H1 (cell line): ENCODE data around the gene SPSB1. TPM values are rescaled to one million over a fixed set of nuclear protein-coding genes. Genes with fewer than 3 reads are reported as not detected.
"Not testable (repeated sequence)": the region's sequence is repeated elsewhere in the genome, so short reads cannot be mapped to it uniquely, and the experiment has no call there.

Experiments
- CTCF ChIA-PET: fragments of 300-600 bp; sonication (Branson Sonifier 250); formaldehyde crosslinking; loops from one replicate; lab custom pipeline; 2021; ENCODE audit not compliant: partially characterized antibody; lab: Charles Lee
- POLR2A ChIA-PET: fragments of 300-600 bp; sonication (Branson Sonifier 250); formaldehyde crosslinking; loops from one replicate; lab custom pipeline; 2021; ENCODE audit warnings: inconsistent platforms; ENCODE audit not compliant: partially characterized antibody; lab: Charles Lee
- DNase-seq, 2 experiments: peaks; one replicate each; pipeline versions ENCODE4 v3.0.0 to v3.0.0-alpha.2; 2010 to 2022; ENCODE audit warnings: low spot score in 2 of 2, low read depth in 1 of 2, mixed read lengths in 1 of 2
- FAIRE-seq: peaks from 2 replicates; lab custom pipeline; 2011; peaks lifted over from hg19 to GRCh38; lab: Jason Lieb, UNC
- H2AFZ ChIP-seq: 2 replicates; pipeline ENCODE4 v1.8.1; 2012; ENCODE audit warnings: low read length, inconsistent platforms
- H2AK5ac ChIP-seq: 2 replicates; pipeline ENCODE4 v1.6.1; 2013; ENCODE audit warnings: low read depth, low read length
- H2BK120ac ChIP-seq: replicated peaks from 2 replicates; pipeline ENCODE3; 2013; ENCODE audit warnings: low read depth, low read length, inconsistent platforms
- H2BK12ac ChIP-seq: 2 replicates; pipeline ENCODE4 v1.6.1; 2013; ENCODE audit warnings: low read depth, low read length
- H2BK15ac ChIP-seq: 2 replicates; pipeline ENCODE4 v1.6.1; 2013; ENCODE audit warnings: low read length
- H2BK20ac ChIP-seq: 2 replicates; pipeline ENCODE4 v1.6.1; 2013; ENCODE audit warnings: low read length
- H2BK5ac ChIP-seq: 2 replicates; pipeline ENCODE4 v1.6.1; 2013; ENCODE audit warnings: low read depth, low read length
- H3K14ac ChIP-seq: 2 replicates; pipeline ENCODE4 v1.6.1; 2013; ENCODE audit warnings: inconsistent platforms; ENCODE audit not compliant: insufficient read length
- H3K18ac ChIP-seq: 2 replicates; pipeline ENCODE4 v1.6.1; 2013; ENCODE audit warnings: low read length; ENCODE audit errors: extremely low read depth
- H3K23ac ChIP-seq: 2 replicates; pipeline ENCODE4 v1.6.1; 2013; ENCODE audit warnings: inconsistent platforms; ENCODE audit not compliant: insufficient read length
- H3K23me2 ChIP-seq: 2 replicates; pipeline ENCODE4 v1.6.1; 2013; ENCODE audit warnings: low read depth, low read length
- H3K27ac ChIP-seq: 2 replicates; pipeline ENCODE4 v1.6.1; 2011; ENCODE audit warnings: low read depth, low read length, inconsistent platforms
- H3K27me3 ChIP-seq, 4 experiments: replicated peaks in 1 of 4; 1 replicate in 1 of 4; 2 replicates in 3 of 4; pipeline versions ENCODE4 v1.6.1 to v1.8.1; 2011 to 2013; ENCODE audit warnings: low read length in 3 of 4, mild to moderate bottlenecking in 3 of 4, inconsistent platforms in 2 of 4, mixed read lengths in 2 of 4, moderate library complexity in 1 of 4; ENCODE audit not compliant: control insufficient read depth in 3 of 4, insufficient read depth in 3 of 4; ENCODE audit errors: extremely low read depth in 1 of 4
- H3K36me3 ChIP-seq, 4 experiments: 2 replicates each; pipeline versions ENCODE4 v1.6.1 to v1.8.1; 2011 to 2013; ENCODE audit warnings: mild to moderate bottlenecking in 4 of 4, low read length in 3 of 4, moderate library complexity in 2 of 4, control low read depth in 1 of 4, inconsistent platforms in 1 of 4; ENCODE audit not compliant: insufficient read depth in 4 of 4, control insufficient read depth in 2 of 4
- H3K4ac ChIP-seq: replicated peaks from 2 replicates; pipeline ENCODE3; 2013; ENCODE audit warnings: low read length, low read depth, mixed read lengths, inconsistent platforms; ENCODE audit not compliant: insufficient read length
- H3K4me1 ChIP-seq, 4 experiments: replicated peaks in 1 of 4; 1 replicate in 1 of 4; 2 replicates in 3 of 4; pipeline versions ENCODE4 v1.6.1 to v1.8.1; 2011 to 2013; ENCODE audit warnings: low read length in 3 of 4, inconsistent platforms in 2 of 4, mixed read lengths in 1 of 4; ENCODE audit not compliant: insufficient read depth in 4 of 4, control insufficient read depth in 3 of 4
- H3K4me2 ChIP-seq, 2 experiments: 2 replicates each; pipeline versions ENCODE4 v1.6.1 to v1.8.1; 2011 to 2013; ENCODE audit warnings: low read depth in 2 of 2, low read length in 2 of 2, control low read depth in 1 of 2, inconsistent platforms in 1 of 2, mild to moderate bottlenecking in 1 of 2; ENCODE audit not compliant: insufficient read depth in 1 of 2
- H3K4me3 ChIP-seq, 4 experiments: fragments of 200-600, 300-600 bp in 1 of 4; sonication (generic), shearing (Covaris generic), sonication (Bioruptor Twin) in 1 of 4; 2 replicates each; pipeline versions ENCODE4 v1.5.1 to v1.8.1; 2011 to 2016; ENCODE audit warnings: low read length in 4 of 4, low read depth in 3 of 4, control low read depth in 2 of 4, inconsistent platforms in 2 of 4, mild to moderate bottlenecking in 2 of 4, mixed read lengths in 1 of 4, moderate library complexity in 1 of 4; ENCODE audit not compliant: insufficient read depth in 2 of 4; ENCODE audit errors: extremely low read depth in 1 of 4
- H3K56ac ChIP-seq: replicated peaks from 2 replicates; pipeline ENCODE3; 2013; ENCODE audit warnings: low read depth, mild to moderate bottlenecking, mixed read lengths, low read length, inconsistent platforms; ENCODE audit not compliant: insufficient read length
- H3K79me1 ChIP-seq: 2 replicates; pipeline ENCODE4 v1.6.1; 2013; ENCODE audit warnings: low read depth, low read length, control low read depth
- H3K79me2 ChIP-seq, 2 experiments: 2 replicates each; pipeline versions ENCODE4 v1.6.1 to v1.8.1; 2012 to 2013; ENCODE audit warnings: low read length in 2 of 2, mild to moderate bottlenecking in 2 of 2, inconsistent platforms in 1 of 2; ENCODE audit not compliant: insufficient read depth in 2 of 2, control insufficient read depth in 1 of 2
- H3K9ac ChIP-seq, 4 experiments: replicated peaks in 1 of 4; 1 replicate in 1 of 4; 2 replicates in 3 of 4; pipeline versions ENCODE4 v1.6.1 to v1.8.1; 2011 to 2013; ENCODE audit warnings: low read depth in 3 of 4, low read length in 3 of 4, control low read depth in 2 of 4, mild to moderate bottlenecking in 2 of 4, moderate library complexity in 2 of 4, inconsistent platforms in 1 of 4; ENCODE audit errors: extremely low read depth in 1 of 4
- H3K9me3 ChIP-seq, 2 experiments: 2 replicates each; pipeline versions ENCODE4 v1.6.1 to v1.8.1; 2012 to 2013; ENCODE audit warnings: mild to moderate bottlenecking in 2 of 2, moderate library complexity in 2 of 2, control low read depth in 1 of 2, inconsistent platforms in 1 of 2, low read depth in 1 of 2, low read length in 1 of 2, mixed read lengths in 1 of 2; ENCODE audit not compliant: insufficient read depth in 2 of 2
- H4K20me1 ChIP-seq, 2 experiments: replicated peaks in 1 of 2; 2 replicates each; pipeline versions ENCODE3 to v1.8.1; 2011 to 2013; ENCODE audit warnings: inconsistent platforms in 2 of 2, low read length in 2 of 2, mild to moderate bottlenecking in 1 of 2; ENCODE audit not compliant: insufficient read depth in 2 of 2, control insufficient read depth in 1 of 2
- H4K5ac ChIP-seq: 2 replicates; pipeline ENCODE4 v1.6.1; 2013; ENCODE audit warnings: low read length, low read depth, mixed read lengths, inconsistent platforms; ENCODE audit not compliant: insufficient read length
- H4K8ac ChIP-seq: 2 replicates; pipeline ENCODE4 v1.8.0; 2013; ENCODE audit warnings: mild to moderate bottlenecking, moderate library complexity, low read length, inconsistent platforms; ENCODE audit not compliant: insufficient read depth; ENCODE audit errors: extremely low read depth
- H4K91ac ChIP-seq: replicated peaks from 2 replicates; pipeline ENCODE3; 2013; ENCODE audit warnings: low read length, mixed read lengths, inconsistent platforms; ENCODE audit not compliant: insufficient read length
- TCF12 ChIP-seq: IDR thresholded peaks from 2 replicates; pipeline ENCODE4 v1.6.1; 2011; ENCODE audit warnings: low read depth, mild to moderate bottlenecking, low read length
- WGBS, 2 experiments: shearing (Covaris generic) in 1 of 2; methylation state at CpG; one replicate each; pipeline versions ENCODE4 v1.1.6 to v1.1.7; 2013 to 2015; ENCODE audit warnings: low lambda C conversion rate in 2 of 2, mixed read lengths in 2 of 2, inconsistent platforms in 1 of 2, low coverage in 1 of 2, missing lambda C conversion rate in 1 of 2; ENCODE audit not compliant: insufficient replicate concordance in 2 of 2, insufficient coverage in 1 of 2, insufficient read length in 1 of 2; ENCODE audit errors: extremely low coverage in 1 of 2, missing lambda C conversion rate in 1 of 2; 5-methylcytosine and 5-hydroxymethylcytosine counted together
- polyA plus RNA-seq, 7 experiments: library from polyadenylated mRNA; depleted of rRNA in 3 of 7; stranded (reverse) in 5 of 7; unstranded in 2 of 7; fragments of >200 nt in 5 of 7; fragments of 200-250 nt in 2 of 7; gene quantifications; 1 replicate in 5 of 7; 2 replicates in 1 of 7; 4 replicates in 1 of 7; pipeline versions ENCODE4 v1.2.1 to v1.2.3, GENCODE V29; 2011 to 2013; ENCODE audit warnings: missing spikeins in 2 of 7, mixed read lengths in 2 of 7
- total RNA-seq: library from RNA; stranded (reverse); fragmentation: NEBNext Ultra II Directional; extraction: Animal tissue kit (Norgen Biotek cat#: 25700); gene quantifications from 2 replicates; pipeline ENCODE4 v1.2.1, GENCODE V29; 2021
- TF ChIP-seq, protein P1 (sequence below), 3 experiments: IDR thresholded peaks; 1 replicate in 2 of 3; 2 replicates in 1 of 3; pipeline versions ENCODE4 v1.5.1 to v1.6.1; 2011; ENCODE audit warnings: low read length in 3 of 3, mild to moderate bottlenecking in 3 of 3, inconsistent platforms in 2 of 3, low read depth in 1 of 3, moderate library complexity in 1 of 3; ENCODE audit not compliant: insufficient read depth in 1 of 3; ENCODE audit errors: control extremely low read depth in 1 of 3

Gene SPSB1
- total and polyA plus RNA-seq, 2 of the 8 experiments (the other 6 are each of a cell fraction or from before 2014, with no cell fraction given) = 5.3 to 6.4 TPM

DNA sequence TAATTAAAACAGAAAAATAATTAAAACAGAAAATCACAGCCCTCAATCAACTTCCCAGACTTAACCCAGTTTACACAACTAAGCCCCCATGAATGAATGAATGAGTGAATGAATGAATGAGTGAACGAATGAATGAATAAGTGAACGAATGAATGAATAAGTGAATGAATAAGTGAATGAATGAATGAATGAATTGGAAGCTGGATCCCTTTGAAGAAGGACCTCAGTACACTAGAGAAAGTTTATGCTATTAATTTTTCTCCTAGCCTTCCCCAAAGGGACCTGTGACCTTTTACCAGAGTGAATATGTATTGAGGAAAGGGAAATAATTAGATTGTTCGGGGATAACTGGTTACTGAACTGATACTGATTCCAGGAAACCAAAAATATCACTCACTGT, 5.6 kb downstream of the SPSB1 start (continued):
- TF ChIP-seq, protein P1, sequence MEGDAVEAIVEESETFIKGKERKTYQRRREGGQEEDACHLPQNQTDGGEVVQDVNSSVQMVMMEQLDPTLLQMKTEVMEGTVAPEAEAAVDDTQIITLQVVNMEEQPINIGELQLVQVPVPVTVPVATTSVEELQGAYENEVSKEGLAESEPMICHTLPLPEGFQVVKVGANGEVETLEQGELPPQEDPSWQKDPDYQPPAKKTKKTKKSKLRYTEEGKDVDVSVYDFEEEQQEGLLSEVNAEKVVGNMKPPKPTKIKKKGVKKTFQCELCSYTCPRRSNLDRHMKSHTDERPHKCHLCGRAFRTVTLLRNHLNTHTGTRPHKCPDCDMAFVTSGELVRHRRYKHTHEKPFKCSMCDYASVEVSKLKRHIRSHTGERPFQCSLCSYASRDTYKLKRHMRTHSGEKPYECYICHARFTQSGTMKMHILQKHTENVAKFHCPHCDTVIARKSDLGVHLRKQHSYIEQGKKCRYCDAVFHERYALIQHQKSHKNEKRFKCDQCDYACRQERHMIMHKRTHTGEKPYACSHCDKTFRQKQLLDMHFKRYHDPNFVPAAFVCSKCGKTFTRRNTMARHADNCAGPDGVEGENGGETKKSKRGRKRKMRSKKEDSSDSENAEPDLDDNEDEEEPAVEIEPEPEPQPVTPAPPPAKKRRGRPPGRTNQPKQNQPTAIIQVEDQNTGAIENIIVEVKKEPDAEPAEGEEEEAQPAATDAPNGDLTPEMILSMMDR (IDR thresholded peaks at IDR 0.05; ENCODE audit: control extremely low read depth in 1 of 3, insufficient read depth in 1 of 3, low read depth in 1 of 3, low read length in 3 of 3) = no peak
- no peak for TF ChIP-seq TCF12

DNA sequence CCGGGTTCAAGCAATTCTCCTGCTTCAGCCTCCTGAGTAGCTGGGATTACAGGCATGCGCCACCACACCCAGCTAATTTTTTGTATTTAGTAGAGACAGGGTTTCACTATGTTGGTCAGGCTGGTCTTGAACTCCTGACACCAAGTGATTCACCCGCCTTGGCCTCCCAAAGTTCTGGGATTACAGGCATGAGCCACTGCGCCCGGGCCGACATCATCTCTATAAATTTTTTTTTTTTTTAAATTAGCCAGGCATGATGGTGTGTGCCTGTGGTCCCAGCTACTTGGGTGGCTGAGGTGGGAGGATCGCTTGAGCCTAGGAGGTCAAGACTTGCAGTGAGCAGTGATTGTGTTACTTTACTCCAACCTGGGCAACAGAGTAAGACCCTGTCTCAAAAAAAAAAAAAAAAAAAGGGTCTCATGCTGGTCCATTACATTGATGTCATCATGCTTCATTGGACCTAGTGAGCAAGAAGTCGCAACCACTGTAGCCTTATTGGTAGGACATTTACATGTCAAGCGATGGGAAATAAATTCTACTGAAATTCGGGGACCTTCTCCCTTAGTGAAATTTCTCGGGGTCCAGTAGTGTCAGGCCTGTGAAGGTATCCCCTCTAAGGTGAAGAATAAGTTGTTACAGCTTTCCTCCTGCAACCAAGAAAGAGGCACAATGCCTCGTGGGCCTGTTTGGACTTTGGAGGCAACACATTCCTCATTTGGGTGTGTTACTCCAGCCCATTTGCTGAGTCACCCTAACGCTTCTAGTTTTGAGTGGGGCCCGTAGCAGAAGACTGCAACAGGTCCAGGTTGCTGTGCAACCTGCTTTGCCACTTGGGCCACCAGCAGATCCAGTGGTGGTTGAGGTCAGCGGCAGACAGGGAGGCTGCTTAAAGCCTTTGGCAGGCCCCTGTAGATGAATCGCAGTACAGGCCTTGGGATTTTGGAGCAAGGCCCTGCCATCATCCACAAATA, 7.2 kb downstream of the SPSB1 start:
- H3K27me3 ChIP-seq, H3K23ac ChIP-seq, H4K5ac ChIP-seq, H3K56ac ChIP-seq, H3K79me2 ChIP-seq, H3K14ac ChIP-seq, H2BK120ac ChIP-seq, H4K91ac ChIP-seq, H3K23me2 ChIP-seq, H3K4me1 ChIP-seq, H2BK5ac ChIP-seq, H3K27ac ChIP-seq, H3K4me2 ChIP-seq, H3K9me3 ChIP-seq, H3K79me1 ChIP-seq, H3K4me3 ChIP-seq, H2AFZ ChIP-seq, H3K4ac ChIP-seq, H4K8ac ChIP-seq, H2BK12ac ChIP-seq, H3K18ac ChIP-seq, FAIRE-seq, H2AK5ac ChIP-seq, DNase-seq, H3K9ac ChIP-seq, H2BK20ac ChIP-seq, H3K36me3 ChIP-seq, H2BK15ac ChIP-seq: not testable (repeated sequence)
- H4K20me1 ChIP-seq = peaks cover 0 to 11% of the 10 kb centered on the region in 2 experiments
- WGBS, 2 experiments = 86% methylated on average over 15 of the region's 16 CpGs; no CpG with 5 or more reads in 1 of the 2 experiments
- ChIA-PET CTCF (interaction anchor here (1.1 to 1.3 kb wide), 3 partner anchors 9 to 191 kb away, joined by 3 to 5 read pairs (median 3); no protein-coding TSS in a partner anchor), POLR2A (interaction anchor here (0.6 to 0.7 kb wide), 2 partner anchors 15 to 1147 kb away, joined by 3 read pairs; no protein-coding TSS in a partner anchor)
